ENCODE data around the gene ARPC5L. TPM values are rescaled to one million over a fixed set of nuclear protein-coding genes. Genes with fewer than 3 reads are reported as not detected.
A peak's percentile ranks its signal among the peaks of the same experiment; 100 is the strongest.

The ARPC5L gene
- total RNA-seq, 2 experiments from 2014 or later: 51.9 to 95.9 TPM

- Mint-ChIP-seq H3K36me3 (ENCODE audit: low read depth) (peaks cover 54% of the 10 kb centered on the region), H3K27ac (peak overlapping the region; percentile 98), H3K27me3 (no peaks in the 10 kb centered on the region), H3K9me3 (ENCODE audit: low read depth) (no peaks in the 10 kb centered on the region), H3K4me3 (peak overlapping the region; percentile 98), H3K4me1 (peaks cover 44% of the 10 kb centered on the region)
- ATAC-seq (peak; percentile 10), DNase-seq (peak; percentile 70)
- CTCF ChIA-PET: interaction anchor here (1.8 to 4.2 kb wide), 2 partner anchors 16 kb away, joined by 5 to 21 read pairs; partner anchors contain the start of gene WDR38
- POLR2A ChIA-PET: interaction anchor here (0.6 to 3.1 kb wide), 12 partner anchors 8 to 653 kb away, joined by 3 to 33 read pairs (median 4); partner anchors contain the start of genes ARPC5L, GOLGA1, NR6A1 and RPL35
- intact Hi-C loops (cut with DNase I, micrococcal nuclease): loop anchor here in 1 of 2 experiments (1.0 to 10.0 kb wide), 5 partner anchors 392 to 1855 kb away; partner anchors contain the start of genes GAPVD1, MAPKAP1, PBX3 and PSMB7
Observed at GRCh38 chr9:124869466-124869985, 7.6 kb downstream of the ARPC5L start.

- Mint-ChIP-seq H3K36me3 (ENCODE audit: low read depth) (peaks cover 59% of the 10 kb centered on the region), H3K9me3 (ENCODE audit: low read depth) (no peaks in the 10 kb centered on the region), H3K4me3 (peak overlapping the region; percentile 98), H3K4me1 (peaks cover 49% of the 10 kb centered on the region), H3K27me3 (no peaks in the 10 kb centered on the region), H3K27ac (peak overlapping the region; percentile 98)
- ChIA-PET POLR2A (interaction anchor here (0.6 to 3.1 kb wide), 12 partner anchors 8 to 653 kb away, joined by 3 to 33 read pairs (median 4); partner anchors contain the start of genes ARPC5L, GOLGA1, HSPA5 and NR6A1), CTCF (interaction anchor here (0.6 to 4.2 kb wide), 4 partner anchors 8 to 254 kb away, joined by 3 to 21 read pairs (median 4); partner anchors contain the start of genes ARPC5L, NR6A1, RPL35 and WDR38)
- peak; percentile 75 for ATAC-seq
- intact Hi-C loops (cut with DNase I, micrococcal nuclease): loop anchor here (1.0 to 10.0 kb wide), 18 partner anchors 8 to 1855 kb away; partner anchors contain the start of genes ARPC5L (in 2 of the 2), GOLGA1 (in 2 of the 2), HSPA5 (in 2 of the 2) and PSMB7 (in 2 of the 2)
- peak; percentile 96 for DNase-seq
Observed at GRCh38 chr9:124869986-124870560, 8.1 kb downstream of the ARPC5L start.

GRCh38 chr9:124870723-124871122 lies 8.8 kb downstream of the ARPC5L start:
- H3K36me3 Mint-ChIP-seq (ENCODE audit: low read depth): peaks cover 66% of the 10 kb centered on the region
- peak overlapping the region; percentile 98 for H3K4me3 Mint-ChIP-seq
- ATAC-seq (peak; percentile 3), DNase-seq (peak; percentile 45)
- no peaks in the 10 kb centered on the region for H3K9me3 Mint-ChIP-seq (ENCODE audit: low read depth)
- peaks cover 49% of the 10 kb centered on the region for H3K4me1 Mint-ChIP-seq
- CTCF ChIA-PET: interaction anchor here (0.6 to 4.2 kb wide), 6 partner anchors 9 to 255 kb away, joined by 3 to 21 read pairs (median 5); partner anchors contain the start of genes ARPC5L, NR6A1, RPL35 and WDR38
- H3K27me3 Mint-ChIP-seq: no peaks in the 10 kb centered on the region
- intact Hi-C loops (cut with DNase I, micrococcal nuclease): loop anchor here (1.0 to 5.0 kb wide), 13 partner anchors 8 to 453 kb away; partner anchors contain the start of genes ARPC5L (in 2 of the 2), GOLGA1 (in 2 of the 2), HSPA5 (in 2 of the 2) and SCAI (in 2 of the 2)
- H3K27ac Mint-ChIP-seq: peak overlapping the region; percentile 98
- POLR2A ChIA-PET: interaction anchor here (0.9 to 3.1 kb wide), 6 partner anchors 9 to 371 kb away, joined by 4 to 33 read pairs (median 6); partner anchors contain the start of genes ARPC5L, GOLGA1, HSPA5 and NR6A1

GRCh38 chr9:124871156-124871561 lies 9.2 kb downstream of the ARPC5L start:
- H3K27me3 Mint-ChIP-seq: no peaks in the 10 kb centered on the region
- CTCF ChIA-PET: interaction anchor here (1.1 to 4.2 kb wide), 3 partner anchors 9 to 100 kb away, joined by 4 to 21 read pairs (median 6); partner anchors contain the start of genes ARPC5L, NR6A1, RPL35 and WDR38
- no peaks in the 10 kb centered on the region for H3K9me3 Mint-ChIP-seq (ENCODE audit: low read depth)
- peak overlapping the region; percentile 98 for H3K4me3 Mint-ChIP-seq
- peak overlapping the region; percentile 98 for H3K27ac Mint-ChIP-seq
- POLR2A ChIA-PET: interaction anchor here (3.1 kb wide), 1 partner anchor 10 kb away, joined by 33 read pairs; the partner anchor contains the start of genes ARPC5L and RPL35
- peaks cover 68% of the 10 kb centered on the region for H3K36me3 Mint-ChIP-seq (ENCODE audit: low read depth)
- H3K4me1 Mint-ChIP-seq: peaks cover 49% of the 10 kb centered on the region
- DNase-seq (no peak), ATAC-seq (no peak)
- intact Hi-C loops (cut with DNase I, micrococcal nuclease): loop anchor here (2.0 to 5.0 kb wide), 6 partner anchors 24 to 454 kb away; partner anchors contain the start of genes GOLGA1 (in 1 of the 2), HSPA5 (in 1 of the 2), PSMB7 (in 1 of the 2) and SCAI (in 1 of the 2)

- ChIA-PET CTCF (interaction anchor here (4.2 kb wide), 1 partner anchor 20 kb away, joined by 21 read pairs; the partner anchor contains the start of gene WDR38), POLR2A (interaction anchor here (1.1 to 2.4 kb wide), 3 partner anchors 11 to 367 kb away, joined by 3 to 14 read pairs (median 4); partner anchors contain the start of genes ARPC5L, HSPA5 and RPL35)
- intact Hi-C loops (cut with DNase I, micrococcal nuclease): loop anchor here in 1 of 2 experiments (5.0 kb wide), 2 partner anchors 269 to 456 kb away; partner anchors contain the start of genes PSMB7 and SCAI
- H3K27me3 Mint-ChIP-seq: no peaks in the 10 kb centered on the region
- DNase-seq (peak; percentile 52), ATAC-seq (no peak)
- H3K4me1 Mint-ChIP-seq: peaks cover 42% of the 10 kb centered on the region
- no peaks in the 10 kb centered on the region for H3K9me3 Mint-ChIP-seq (ENCODE audit: low read depth)
- peak overlapping the region; percentile 98 for H3K27ac Mint-ChIP-seq
- peaks cover 74% of the 10 kb centered on the region for H3K36me3 Mint-ChIP-seq (ENCODE audit: low read depth)
- H3K4me3 Mint-ChIP-seq: peak overlapping the region; percentile 56
Observed at GRCh38 chr9:124873664-124874063, 11.7 kb downstream of the ARPC5L start.

GRCh38 chr9:124875501-124875900 lies 13.6 kb downstream of the ARPC5L start:
- Mint-ChIP-seq H3K9me3 (ENCODE audit: low read depth) (no peaks in the 10 kb centered on the region), H3K4me1 (peaks cover 40% of the 10 kb centered on the region), H3K36me3 (ENCODE audit: low read depth) (peaks cover 74% of the 10 kb centered on the region), H3K27me3 (no peaks in the 10 kb centered on the region), H3K4me3 (no peak overlapping the region), H3K27ac (peak overlapping the region; percentile 37)
- ATAC-seq (no peak), DNase-seq (no peak)
- ChIA-PET CTCF (no interaction called here), POLR2A (no interaction called here)
- intact Hi-C loops (cut with DNase I, micrococcal nuclease): no loop called here

GRCh38 chr9:124877021-124877782 lies 15.3 kb downstream of the ARPC5L start:
- ATAC-seq (no peak), DNase-seq (no peak)
- no peaks in the 10 kb centered on the region for H3K27me3 Mint-ChIP-seq
- H3K4me1 Mint-ChIP-seq: peaks cover 23% of the 10 kb centered on the region
- H3K9me3 Mint-ChIP-seq (ENCODE audit: low read depth): no peaks in the 10 kb centered on the region
- peaks cover 66% of the 10 kb centered on the region for H3K36me3 Mint-ChIP-seq (ENCODE audit: low read depth)
- POLR2A ChIA-PET: interaction anchor here (0.7 to 1.8 kb wide), 3 partner anchors 7 to 217 kb away, joined by 3 to 7 read pairs (median 3); partner anchors contain the start of gene WDR38
- CTCF ChIA-PET: interaction anchor here (0.6 to 1.6 kb wide), 3 partner anchors 23 to 937 kb away, joined by 3 read pairs; no protein-coding TSS in a partner anchor
- no peak overlapping the region for H3K27ac Mint-ChIP-seq
- intact Hi-C loops (cut with DNase I, micrococcal nuclease): no loop called here
- H3K4me3 Mint-ChIP-seq: no peak overlapping the region

GRCh38 chr9:124878021-124878420 lies 16.1 kb downstream of the ARPC5L start:
- POLR2A ChIA-PET: interaction anchor here (0.7 to 1.8 kb wide), 3 partner anchors 8 to 217 kb away, joined by 3 to 7 read pairs (median 3); partner anchors contain the start of gene RPL35
- Mint-ChIP-seq H3K27me3 (no peaks in the 10 kb centered on the region), H3K9me3 (ENCODE audit: low read depth) (no peaks in the 10 kb centered on the region), H3K36me3 (ENCODE audit: low read depth) (peaks cover 60% of the 10 kb centered on the region), H3K27ac (no peak overlapping the region), H3K4me1 (peaks cover 15% of the 10 kb centered on the region), H3K4me3 (no peak overlapping the region)
- DNase-seq (no peak), ATAC-seq (no peak)
- CTCF ChIA-PET: interaction anchor here (1.1 to 1.6 kb wide), 3 partner anchors 24 to 457 kb away, joined by 3 read pairs; no protein-coding TSS in a partner anchor
- intact Hi-C loops (cut with DNase I, micrococcal nuclease): no loop called here

GRCh38 chr9:124878518-124878917 lies 16.6 kb downstream of the ARPC5L start:
- Mint-ChIP-seq H3K27ac (no peak overlapping the region), H3K9me3 (ENCODE audit: low read depth) (no peaks in the 10 kb centered on the region), H3K4me1 (peaks cover 10% of the 10 kb centered on the region), H3K4me3 (no peak overlapping the region), H3K27me3 (no peaks in the 10 kb centered on the region), H3K36me3 (ENCODE audit: low read depth) (peaks cover 55% of the 10 kb centered on the region)
- DNase-seq (no peak), ATAC-seq (no peak)
- POLR2A ChIA-PET: interaction anchor here (0.6 to 1.8 kb wide), 3 partner anchors 9 to 17 kb away, joined by 3 to 7 read pairs (median 3); partner anchors contain the start of gene RPL35
- CTCF ChIA-PET: interaction anchor here (1.1 to 1.6 kb wide), 2 partner anchors 25 to 457 kb away, joined by 3 read pairs; no protein-coding TSS in a partner anchor
- intact Hi-C loops (cut with DNase I, micrococcal nuclease): no loop called here

GRCh38 chr9:124879226-124879625 lies 17.3 kb downstream of the ARPC5L start:
- Mint-ChIP-seq H3K9me3 (ENCODE audit: low read depth) (no peaks in the 10 kb centered on the region), H3K4me3 (no peak overlapping the region), H3K4me1 (peaks cover 5% of the 10 kb centered on the region), H3K27ac (no peak overlapping the region), H3K36me3 (ENCODE audit: low read depth) (peaks cover 50% of the 10 kb centered on the region), H3K27me3 (no peaks in the 10 kb centered on the region)
- ChIA-PET CTCF (interaction anchor here (1.1 kb wide), 2 partner anchors 104 to 456 kb away, joined by 3 read pairs; no protein-coding TSS in a partner anchor), POLR2A (interaction anchor here (1.8 kb wide), 1 partner anchor 9 kb away, joined by 7 read pairs; no protein-coding TSS in a partner anchor)
- intact Hi-C loops (cut with DNase I, micrococcal nuclease): no loop called here
- no peak for DNase-seq
- ATAC-seq: no peak
